HS-27A (cell line): ENCODE measurements around the gene TMEM184B.
"Not testable (repeated sequence)": the region's sequence is repeated elsewhere in the genome, so short reads cannot be mapped to it uniquely, and the experiment has no call there.

Experiments used
- DNase-seq: peaks from one replicate; pipeline ENCODE4 v3.0.0-alpha.2; 2012; ENCODE audit warnings: low read depth, missing footprints

The TMEM184B gene

DNA sequence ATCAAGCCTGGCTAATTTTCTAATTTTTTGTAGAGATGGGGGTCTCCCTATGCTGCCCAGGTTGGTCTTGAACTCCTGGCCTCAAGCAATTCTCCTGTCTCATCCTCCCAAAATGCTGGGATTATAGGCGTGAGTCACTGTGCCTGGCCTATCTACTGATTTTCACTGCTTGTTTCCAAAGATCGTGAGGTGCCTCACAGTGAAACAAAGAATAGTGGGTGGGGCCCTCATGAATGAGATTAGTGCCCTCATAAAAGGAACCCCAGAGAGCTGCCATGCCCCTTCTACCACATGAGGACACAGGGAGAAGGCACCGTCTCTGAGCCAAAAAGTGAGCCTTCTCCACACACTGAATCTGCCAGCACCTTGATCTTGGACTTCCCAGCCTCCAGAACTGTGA lies 23.5 kb downstream of the TMEM184B start:
- DNase-seq = no peak

DNA sequence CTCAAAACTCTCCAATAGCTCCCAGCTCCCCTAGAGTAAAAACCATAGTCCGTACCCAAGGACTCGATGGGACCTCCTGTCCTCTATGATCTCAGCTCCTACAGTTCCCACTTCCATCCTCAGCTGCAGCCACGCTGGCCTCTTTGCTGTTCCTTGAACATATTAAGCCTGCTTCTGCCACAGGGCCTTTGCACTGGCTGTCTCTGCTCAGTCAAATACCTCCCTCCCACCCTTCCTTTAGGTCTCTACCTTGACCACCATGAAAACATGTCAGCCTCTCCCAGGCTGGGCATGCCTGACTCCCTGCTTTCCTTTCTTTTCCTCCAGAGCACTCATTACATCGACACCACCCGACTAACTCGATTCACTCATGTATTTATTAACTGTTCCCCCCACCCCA lies 24.5 kb downstream of the TMEM184B start:
- DNase-seq = no peak

DNA sequence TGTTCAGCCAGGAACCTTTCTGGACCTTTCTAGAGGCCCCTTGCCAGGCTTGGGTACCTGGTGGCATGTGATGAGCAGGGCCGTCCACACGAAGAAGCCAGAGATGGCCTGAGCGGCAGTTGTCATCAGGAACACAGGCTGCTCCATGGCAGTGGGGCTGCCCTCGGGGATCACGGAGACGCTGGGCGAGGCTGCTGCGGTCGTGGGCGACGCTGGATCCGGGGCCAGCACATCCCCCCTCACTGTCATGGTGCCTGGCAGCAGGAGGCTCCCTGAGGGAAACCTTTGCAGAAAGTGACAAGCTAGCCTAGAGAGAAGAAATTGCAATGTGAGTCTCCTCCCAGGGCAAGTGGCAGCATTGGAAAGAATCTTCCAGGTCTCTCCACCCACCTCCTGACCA lies 25.1 kb downstream of the TMEM184B start:
- DNase-seq = no peak

DNA sequence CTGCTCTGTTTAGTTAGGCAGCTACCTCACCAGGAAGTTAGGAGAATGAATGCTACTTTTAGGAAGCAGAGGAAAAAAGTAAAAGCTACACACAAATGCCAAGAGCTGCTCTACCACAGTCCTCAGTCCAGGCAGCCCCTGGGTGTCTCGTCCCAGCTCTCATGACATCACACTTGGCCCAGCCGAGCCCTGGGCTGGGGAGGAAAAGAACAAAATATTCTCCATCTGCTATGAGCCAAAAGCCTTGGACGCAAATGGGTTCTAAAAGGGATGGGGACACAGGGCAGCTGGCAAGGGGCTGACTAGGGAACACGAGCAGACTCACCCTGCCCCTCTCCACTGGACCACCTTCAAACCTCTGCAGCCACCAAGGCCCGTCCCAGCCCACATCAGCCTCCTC lies 26.1 kb downstream of the TMEM184B start:
- no peak for DNase-seq

DNA sequence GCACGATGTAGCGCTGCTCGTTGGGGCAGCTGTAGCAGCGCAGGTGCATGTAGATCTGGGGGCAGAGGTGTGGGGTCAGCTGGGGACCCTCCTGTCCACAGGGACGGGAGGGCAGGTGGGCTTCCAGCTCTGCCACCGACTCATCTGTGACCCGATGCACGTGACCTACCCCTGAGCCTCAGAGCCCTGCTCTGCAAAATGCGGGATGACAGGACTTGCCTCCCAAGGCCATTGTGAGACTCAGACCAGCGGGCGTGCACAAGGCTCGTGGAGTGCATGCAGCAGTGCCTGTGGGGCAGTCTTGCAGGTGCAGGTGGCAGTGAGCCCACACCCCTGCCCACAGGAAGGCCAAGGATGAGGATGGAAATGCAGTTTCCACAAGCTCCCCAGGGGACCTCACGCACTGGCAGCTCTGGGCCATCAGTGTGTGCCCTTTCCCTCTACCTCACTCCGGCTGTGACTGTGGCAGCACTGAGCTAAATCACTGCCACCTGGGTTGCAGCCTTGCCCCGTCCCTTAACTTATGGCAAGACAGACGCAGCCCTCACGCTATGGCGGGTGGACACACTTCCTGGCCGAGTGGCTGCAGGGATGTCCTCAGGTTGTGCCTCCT lies 26.7 kb downstream of the TMEM184B start:
- no peak for DNase-seq

DNA sequence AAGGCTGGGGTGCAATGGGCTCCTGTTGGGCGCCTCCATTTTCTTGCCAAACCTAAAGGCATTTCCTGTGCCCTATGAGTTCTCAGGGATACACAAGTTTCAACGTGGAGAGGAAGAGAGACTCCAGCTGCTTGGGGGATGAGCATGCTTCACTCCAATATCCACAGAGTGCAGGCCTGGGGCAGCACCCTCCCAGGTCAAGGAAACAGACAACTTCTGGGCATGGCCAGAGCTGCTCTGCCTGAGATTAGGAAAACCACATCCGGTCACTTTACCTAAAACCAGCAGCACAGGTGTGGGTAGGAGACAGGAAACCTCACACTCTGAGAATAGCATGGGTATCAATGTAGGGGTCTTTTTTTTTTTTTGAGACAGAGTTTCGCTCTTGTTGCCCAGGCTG lies 28.7 kb downstream of the TMEM184B start:
- no peak for DNase-seq

DNA sequence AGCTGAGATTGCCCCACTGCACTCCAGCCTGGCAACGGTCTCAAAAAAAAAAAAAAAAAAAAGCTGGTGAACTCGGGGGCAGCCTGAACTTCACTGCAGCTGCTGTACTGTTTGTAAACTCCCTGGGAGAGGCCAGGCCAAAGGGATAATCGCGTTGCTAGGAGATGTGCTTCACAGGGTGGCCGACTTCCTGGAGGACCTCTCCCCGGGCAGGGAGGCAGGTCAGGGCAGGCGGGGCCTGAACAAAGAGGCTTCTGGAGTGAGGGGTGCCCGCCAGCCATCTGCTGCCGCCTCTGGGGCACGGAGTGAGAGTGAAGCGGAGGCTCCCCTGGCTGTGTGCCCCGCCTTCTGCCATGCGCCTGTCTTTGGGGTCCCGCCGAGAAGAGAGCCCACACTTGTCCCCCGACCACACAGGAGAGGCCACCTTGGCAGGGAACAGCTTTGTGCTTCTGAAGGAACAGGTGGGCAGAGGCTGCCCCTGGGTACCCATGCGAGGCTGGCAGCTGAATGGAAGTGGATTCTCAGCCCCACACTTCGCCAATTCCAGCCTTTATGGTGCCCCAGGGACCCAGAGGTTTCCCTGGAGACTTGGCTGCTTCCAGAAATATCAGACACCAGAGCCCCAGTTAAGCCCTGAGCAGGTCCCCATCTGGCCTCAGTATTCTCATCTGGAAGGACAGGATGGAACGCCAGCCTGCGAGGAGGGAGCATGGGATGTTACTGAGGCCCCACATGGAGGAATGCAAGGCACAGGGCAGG lies 29.6 kb downstream of the TMEM184B start:
- DNase-seq = no peak

DNA sequence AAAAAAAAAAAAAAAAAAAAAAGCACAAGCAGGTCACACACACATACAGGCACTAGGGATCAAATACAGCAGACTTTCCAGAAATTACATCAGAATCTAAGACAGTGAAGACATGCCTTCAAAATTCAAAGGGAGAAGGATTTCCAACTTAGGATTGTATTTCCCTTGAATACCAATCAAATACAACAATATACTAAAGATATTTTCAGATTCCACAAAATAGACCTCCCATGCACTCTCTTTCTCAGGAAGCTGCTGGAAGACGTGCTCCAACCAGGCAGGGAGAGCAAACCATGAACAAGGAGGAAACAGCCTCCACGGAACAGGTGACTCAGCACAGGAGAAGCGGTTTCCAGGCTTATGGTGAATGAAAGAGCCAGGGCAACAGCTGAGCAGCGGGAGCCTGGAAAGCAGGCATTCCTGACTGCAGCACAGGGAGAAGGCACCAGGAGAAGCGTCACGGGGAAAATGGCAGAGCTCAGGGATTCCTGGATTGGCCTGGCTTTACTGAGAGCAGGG lies 32.0 kb downstream of the TMEM184B start:
- DNase-seq = peak; percentile 62

DNA sequence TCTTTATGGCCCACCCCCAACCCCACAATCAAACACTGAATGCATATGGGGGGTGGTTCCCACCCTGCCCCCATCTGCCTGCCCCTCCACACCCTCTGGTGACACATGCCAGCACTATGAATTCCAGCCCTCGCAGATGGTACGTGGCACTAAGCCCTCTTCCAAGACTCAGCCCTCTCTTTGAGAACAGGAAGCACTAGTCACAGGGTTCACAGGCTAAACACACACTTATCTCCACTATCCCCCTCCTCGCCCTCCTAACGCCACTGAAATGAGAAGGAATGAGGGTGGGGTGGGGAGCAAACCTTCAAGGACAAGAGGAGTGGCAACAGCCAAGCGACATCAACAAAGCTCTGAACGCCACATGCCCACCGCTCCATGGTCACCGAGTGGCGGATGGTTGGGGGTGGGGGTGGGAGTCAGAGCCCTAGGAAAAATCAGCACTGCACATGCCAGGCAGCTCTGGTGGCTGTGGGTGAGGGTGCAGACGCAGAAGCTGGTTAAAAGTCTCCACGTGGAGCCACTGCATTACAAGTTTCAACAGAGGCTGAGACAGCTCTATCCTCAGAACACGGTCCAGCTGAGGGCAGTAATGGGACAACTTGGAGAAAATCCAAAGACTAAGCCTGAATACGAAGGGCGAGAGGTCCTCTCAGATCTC lies 33.6 kb downstream of the TMEM184B start:
- DNase-seq = peak; percentile 96

DNA sequence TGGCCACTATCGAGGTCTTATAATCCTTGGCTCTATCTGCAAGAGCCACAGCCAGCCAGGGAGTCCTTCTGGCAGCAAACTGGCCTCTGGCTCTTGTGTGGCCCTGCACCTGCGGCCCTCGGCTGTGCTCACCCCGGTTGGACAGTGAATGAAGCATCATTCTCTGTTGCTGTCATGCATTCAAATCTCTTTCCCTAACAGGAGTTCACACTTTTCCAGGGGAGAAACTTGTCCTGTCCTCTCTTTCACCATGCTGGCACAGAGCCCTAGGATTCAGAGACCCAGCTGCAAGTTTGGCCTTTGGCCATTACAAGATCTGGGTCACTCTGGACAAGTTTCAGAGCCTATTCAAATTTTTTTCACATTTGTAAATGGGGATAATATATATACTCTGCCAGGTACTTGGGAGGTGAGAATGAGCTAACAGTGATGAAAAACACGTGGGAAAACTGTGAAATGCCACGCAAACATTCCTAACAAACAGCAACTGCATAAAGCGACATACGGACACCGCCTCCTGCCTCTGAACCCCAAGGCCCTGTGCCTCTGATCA lies 34.2 kb downstream of the TMEM184B start:
- no peak for DNase-seq

DNA sequence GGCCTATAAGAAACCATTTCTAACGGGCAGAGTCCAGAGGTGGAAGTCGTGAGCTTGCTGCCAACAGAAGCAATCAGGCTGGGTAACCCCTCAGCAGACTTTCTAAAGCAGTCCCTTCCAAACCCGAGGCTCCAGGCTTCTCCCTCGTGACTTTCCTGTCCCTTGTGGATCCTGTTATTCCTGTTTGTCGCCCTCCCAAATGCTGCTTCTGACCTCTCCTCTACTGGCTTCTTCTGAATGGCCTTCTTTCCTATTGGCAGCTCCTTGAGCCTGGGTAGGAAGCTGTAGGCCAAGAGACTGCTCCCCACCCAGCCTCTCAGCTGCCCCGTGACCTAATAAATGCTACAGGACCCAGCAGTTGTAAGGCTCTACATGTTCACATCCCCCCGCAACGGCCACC lies 36.0 kb downstream of the TMEM184B start:
- DNase-seq = no peak

DNA sequence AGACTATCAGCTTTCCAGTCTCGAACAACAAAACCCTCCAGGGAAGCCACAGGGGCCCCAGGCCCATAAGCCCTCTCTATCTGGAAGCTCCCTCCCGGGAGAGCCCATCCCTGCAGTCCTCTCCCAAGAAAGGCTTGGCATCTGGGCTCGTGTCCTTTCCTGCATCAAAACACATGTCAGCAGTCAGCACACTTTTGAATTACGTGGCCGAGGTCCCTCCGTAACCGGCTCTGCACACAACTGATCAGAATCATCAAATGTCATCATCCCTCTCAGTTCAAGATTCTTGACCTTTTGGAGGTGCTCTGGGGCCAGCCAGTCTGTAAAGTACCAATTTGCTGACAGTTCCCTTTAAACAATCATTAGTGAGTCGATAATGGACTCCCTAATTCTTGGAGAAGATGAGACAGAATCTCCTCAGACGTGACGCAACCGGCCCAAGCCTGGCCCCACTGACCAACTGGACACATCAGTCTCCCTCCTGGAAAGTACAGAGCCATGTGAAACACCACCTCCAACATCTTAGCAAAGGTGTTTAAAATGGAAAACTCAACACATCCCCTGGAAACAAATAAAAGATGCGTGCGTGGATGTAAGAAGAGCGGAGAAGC lies 37.5 kb downstream of the TMEM184B start:
- no peak for DNase-seq

DNA sequence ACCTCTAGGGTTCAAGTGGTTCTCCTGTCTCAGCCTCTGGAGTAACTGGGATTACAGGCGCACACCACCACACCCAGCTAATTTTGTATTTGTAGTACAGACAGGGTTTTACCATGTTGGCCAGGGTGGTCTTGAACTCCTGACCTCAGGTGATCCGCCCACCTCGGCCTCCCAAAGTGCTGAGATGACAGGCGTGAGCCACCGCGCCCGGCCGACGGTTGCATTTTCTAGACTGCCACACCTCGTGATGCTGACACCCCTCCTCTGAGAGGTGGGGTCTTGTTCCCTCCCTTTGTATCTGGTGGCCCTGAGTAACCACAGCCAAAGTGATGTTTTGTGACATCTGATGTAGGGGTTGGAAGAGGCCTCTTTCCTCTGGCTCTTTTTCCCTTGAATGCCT lies 39.0 kb downstream of the TMEM184B start:
- DNase-seq = not testable (repeated sequence)

DNA sequence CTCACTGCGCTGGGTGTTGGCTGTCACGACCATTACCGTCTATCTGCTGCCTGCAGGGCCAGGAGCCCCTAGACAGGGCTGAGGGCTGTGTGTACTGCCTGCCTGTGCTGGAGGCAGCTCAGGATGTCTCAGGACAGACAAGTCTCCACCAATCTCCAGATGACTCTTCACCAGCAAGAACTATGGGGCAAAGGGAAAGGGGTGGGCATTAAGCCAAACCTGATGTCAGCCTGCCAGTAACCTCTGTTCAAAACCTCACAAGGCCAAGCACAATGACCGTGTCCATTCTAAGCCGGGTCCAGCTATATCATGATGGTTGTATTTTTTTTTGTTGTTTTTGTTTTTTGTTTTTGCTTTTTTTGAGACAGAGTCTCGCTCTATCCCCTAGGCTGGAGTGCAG lies 39.4 kb downstream of the TMEM184B start:
- DNase-seq = no peak

DNA sequence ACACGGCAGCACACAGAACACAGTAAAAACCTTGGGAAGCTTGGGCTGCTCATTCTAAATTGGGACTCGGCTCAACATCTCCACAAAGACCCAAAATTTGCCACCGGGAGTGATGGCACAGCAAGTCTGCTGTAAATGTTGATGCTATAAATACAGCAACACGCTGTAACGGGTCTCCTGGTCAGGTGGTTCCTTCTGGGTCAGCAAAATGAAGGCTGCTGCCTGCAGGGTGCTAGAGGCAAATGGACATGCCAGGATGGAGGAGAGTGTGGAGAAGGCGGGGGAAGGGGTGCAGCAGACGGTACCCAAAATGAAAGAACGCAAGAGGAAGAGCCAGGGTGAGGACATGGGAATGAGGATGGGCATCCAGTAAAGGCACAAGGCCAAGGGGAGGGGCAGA lies 40.6 kb downstream of the TMEM184B start:
- DNase-seq = no peak

DNA sequence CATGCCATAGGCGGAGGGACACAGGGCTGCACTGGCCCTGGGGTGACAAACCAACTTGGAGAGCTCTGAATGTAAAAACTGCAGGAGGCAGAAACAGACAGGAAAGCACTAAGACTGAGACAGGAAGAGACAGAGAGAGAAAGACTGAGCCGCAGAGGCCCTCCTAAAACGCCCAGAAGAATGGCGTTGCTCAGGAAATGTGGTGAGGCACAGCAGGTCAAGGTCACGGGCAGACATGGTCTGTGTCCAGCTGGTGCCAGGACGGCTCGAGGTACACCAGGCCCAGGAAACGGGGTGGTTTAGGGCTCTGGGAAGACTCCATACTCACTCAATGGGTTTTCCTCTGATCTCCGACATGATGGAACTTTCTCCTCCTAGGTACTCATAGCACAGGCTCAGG lies 41.9 kb downstream of the TMEM184B start:
- no peak for DNase-seq

DNA sequence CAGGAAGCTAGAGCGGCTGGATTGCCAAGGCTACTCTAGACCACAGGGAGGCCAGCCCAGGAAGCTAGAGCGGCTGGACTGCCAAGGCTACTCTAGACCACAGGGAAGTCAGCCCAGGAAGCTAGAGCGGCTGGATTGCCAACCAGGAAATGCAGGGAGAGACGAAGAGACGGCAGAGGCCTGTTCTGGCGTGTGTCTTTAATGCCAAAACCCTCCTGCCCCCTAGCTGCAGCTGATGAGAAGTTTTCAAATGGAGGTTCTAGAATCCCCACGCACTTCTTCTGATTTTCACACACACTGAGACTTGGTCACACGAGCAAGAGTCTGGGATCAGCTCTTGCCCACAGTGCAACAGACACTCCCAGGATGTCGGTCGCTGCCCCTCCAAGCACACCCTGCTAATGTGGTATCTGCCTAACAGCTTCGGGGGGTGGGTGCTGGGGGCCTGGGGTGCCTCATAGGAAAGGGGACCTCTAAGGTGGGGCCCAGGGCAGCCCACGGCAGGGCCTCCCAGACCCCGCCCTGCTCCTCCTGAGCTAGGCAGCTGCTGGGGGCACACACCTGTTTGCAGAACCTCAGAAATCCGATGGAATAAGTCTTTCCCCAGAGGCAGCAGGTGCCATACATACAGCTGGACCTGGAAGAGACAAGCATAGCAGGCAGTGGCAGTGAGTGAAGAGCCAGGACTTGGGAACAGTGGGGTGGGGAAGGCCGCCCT lies 42.5 kb downstream of the TMEM184B start:
- no peak for DNase-seq

DNA sequence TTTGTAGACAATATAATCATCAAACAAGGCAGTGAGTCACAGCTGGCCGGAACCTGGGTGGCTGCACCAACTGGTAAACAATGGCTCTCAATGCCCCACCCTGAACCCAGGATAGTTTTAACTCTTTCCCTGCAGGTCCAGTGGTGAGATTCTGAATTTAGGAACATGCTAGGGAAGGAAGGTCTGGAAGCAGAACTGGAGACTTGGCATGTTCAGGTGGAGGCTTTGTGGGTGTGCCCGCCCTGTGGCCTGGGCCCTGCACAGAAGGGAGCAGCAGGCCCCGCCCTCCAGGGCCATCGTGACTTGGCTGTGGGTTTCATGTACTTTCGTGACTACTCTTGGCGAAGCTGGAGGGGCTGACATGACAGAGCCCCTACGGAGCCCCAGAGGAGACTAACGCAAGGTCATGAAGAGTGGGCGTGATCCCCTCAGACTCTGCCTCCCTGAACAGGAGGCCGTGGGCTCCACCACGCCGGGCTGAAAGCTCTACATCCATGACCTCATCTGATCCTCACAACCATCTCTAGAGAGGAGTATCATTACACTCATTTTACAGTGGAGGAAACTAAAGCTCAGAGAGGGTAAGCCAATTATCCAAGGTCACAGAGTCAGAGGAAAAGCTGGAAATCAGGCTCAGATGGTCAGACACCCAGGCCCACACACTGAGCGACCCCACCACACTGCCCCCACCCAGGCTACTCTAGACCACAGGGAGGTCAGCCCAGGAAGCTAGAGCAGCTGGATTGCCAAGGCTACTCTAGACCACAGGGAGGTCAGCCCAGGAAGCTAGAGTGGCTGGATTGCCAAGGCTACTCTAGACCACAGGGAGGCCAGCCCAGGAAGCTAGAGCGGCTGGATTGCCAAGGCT lies 43.7 kb downstream of the TMEM184B start:
- DNase-seq = no peak

DNA sequence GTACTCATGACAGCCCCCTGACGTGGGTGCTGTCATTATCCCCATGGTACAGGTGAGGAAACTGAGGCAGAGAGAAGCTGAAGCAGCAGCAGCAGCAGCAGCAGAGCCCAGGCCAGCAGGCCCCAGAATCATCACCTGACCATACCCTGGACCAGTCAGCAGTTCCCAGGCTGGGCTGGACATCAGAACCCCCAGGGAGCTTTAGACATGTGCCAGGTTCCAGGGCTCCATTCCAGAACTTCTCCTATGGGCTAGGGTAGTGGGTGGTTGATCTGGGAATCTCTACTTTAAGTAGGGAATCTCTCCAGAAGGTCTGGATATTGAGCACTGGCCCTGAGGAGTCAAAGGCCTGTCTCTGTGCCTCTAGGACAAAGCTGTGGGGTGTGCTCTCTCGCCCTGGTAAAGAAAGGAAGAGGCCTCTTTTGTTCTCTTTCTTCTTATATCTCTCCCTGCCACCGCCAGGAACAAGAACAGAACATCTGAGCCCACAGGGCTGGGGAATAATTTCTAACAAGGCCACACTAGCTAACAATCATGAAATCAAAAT lies 44.4 kb downstream of the TMEM184B start:
- DNase-seq = no peak

DNA sequence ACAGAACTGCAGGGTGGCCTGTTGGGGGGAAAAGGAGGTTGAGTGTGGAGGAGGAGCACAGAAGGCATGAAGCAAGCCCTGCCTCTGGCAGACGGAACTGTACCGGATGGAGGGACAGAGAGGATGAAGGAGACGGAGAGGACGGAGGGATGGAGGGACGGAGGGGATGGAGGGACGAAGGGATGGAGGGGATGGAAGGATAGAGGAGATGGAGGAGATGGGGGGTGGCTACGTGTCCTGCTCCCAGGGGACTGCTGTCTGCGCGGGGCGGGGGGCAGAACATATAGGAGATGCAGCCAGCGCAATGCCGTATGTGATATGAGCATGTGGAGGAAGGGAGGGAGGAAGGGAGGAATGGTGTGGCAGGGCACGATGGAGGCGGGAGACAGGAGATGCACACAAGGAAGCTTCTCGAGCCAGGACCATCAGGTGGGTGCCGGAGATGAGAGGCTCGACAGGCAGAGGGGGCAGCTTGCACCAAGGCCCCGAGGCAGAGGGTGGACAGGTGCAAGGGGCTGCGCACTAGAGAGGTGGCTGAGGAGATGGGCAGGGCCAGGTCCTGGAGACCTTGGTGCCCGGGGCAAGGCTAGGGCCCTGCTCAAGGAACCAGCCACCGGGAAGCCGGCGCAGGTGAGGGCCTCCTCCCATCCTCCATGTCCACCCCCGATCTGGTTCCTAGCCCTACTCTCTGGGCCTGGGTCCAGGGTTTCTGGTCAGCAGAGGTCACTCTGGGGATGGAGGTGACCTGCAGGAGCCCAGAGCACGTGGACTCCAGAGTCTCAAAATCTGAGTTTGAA lies 45.8 kb downstream of the TMEM184B start:
- DNase-seq = no peak
